WTC11 (cell line): Measurements from ENCODE around the gene ZFHX2. TPM values are rescaled to one million over a fixed set of nuclear protein-coding genes. Genes with fewer than 3 reads are reported as not detected.

Experiments
- ATAC-seq: fragments of 200-7000 bp; cut with Tn5 transposase; 2 replicates; pipeline ENCODE4 v1.10.0; 2021; ENCODE audit warnings: mild to moderate bottlenecking, moderate library complexity
- CTCF ChIA-PET: fragments of 300-600 bp; sonication (Branson Sonifier 250); formaldehyde crosslinking; loops from one replicate; lab custom pipeline; 2021; ENCODE audit warnings: antibody characterized with exemption; lab: Charles Lee
- POLR2A ChIA-PET: fragments of 350-600 bp; sonication (Branson Sonifier 250); formaldehyde crosslinking; loops from one replicate; lab custom pipeline; 2021; ENCODE audit warnings: antibody characterized with exemption; lab: Charles Lee
- DNase-seq: peaks from one replicate; pipeline ENCODE4 v3.0.0; 2021; ENCODE audit warnings: low spot score
- H3K27ac Mint-ChIP-seq: 2 replicates; pipeline ENCODE4 v1.8.0; 2021; ENCODE audit warnings: mixed read lengths
- H3K27me3 Mint-ChIP-seq: 2 replicates; pipeline ENCODE4 v1.8.0; 2021; ENCODE audit warnings: low read depth, mild to moderate bottlenecking, moderate library complexity, mixed read lengths
- H3K36me3 Mint-ChIP-seq: 2 replicates; pipeline ENCODE4 v1.8.0; 2021; ENCODE audit warnings: mixed read lengths
- H3K4me1 Mint-ChIP-seq: 2 replicates; pipeline ENCODE4 v1.8.0; 2022; ENCODE audit warnings: mixed read lengths
- H3K4me3 Mint-ChIP-seq: 2 replicates; pipeline ENCODE4 v1.8.0; 2021; ENCODE audit warnings: mild to moderate bottlenecking, moderate library complexity, mixed read lengths
- H3K9me3 Mint-ChIP-seq: 2 replicates; pipeline ENCODE4 v1.8.0; 2021; ENCODE audit warnings: mixed read lengths
- ARID4B ChIP-seq: sonication (generic); formaldehyde crosslinking; IDR thresholded peaks from 2 replicates; pipeline ENCODE4 v1.8.0; 2023; ENCODE audit warnings: missing genetic modification reagents, mild to moderate bottlenecking, borderline replicate concordance
- E2F5 ChIP-seq: sonication (generic); formaldehyde crosslinking; IDR thresholded peaks from 2 replicates; pipeline ENCODE4 v1.8.1; 2022; ENCODE audit warnings: mild to moderate bottlenecking, moderate library complexity, missing genetic modification reagents
- ETV6 ChIP-seq: sonication (generic); formaldehyde crosslinking; IDR thresholded peaks from 2 replicates; pipeline ENCODE4 v1.8.1; 2022; ENCODE audit warnings: mild to moderate bottlenecking, missing genetic modification reagents
- JAZF1 ChIP-seq: fragments of 250-450 bp; sonication (Bioruptor Pico); IDR thresholded peaks from 2 replicates; pipeline ENCODE4 v1.9.0; 2021; ENCODE audit warnings: moderate library complexity, mild to moderate bottlenecking, inconsistent platforms
- MAX ChIP-seq: sonication (generic); formaldehyde crosslinking; IDR thresholded peaks from 2 replicates; pipeline ENCODE4 v1.8.0; 2022; ENCODE audit warnings: mild to moderate bottlenecking, missing genetic modification reagents
- MLX ChIP-seq: sonication (generic); formaldehyde crosslinking; IDR thresholded peaks from 2 replicates; pipeline ENCODE4 v1.8.1; 2023; ENCODE audit warnings: mild to moderate bottlenecking, missing genetic modification reagents, moderate library complexity
- PREB ChIP-seq: sonication (generic); formaldehyde crosslinking; IDR thresholded peaks from 2 replicates; pipeline ENCODE4 v1.8.1; 2022; ENCODE audit warnings: mild to moderate bottlenecking, missing genetic modification reagents, moderate library complexity, borderline replicate concordance
- SMAD3 ChIP-seq: sonication (generic); formaldehyde crosslinking; IDR thresholded peaks from 2 replicates; pipeline ENCODE4 v1.8.0; 2022; ENCODE audit warnings: missing genetic modification reagents, mild to moderate bottlenecking, borderline replicate concordance
- TEAD4 ChIP-seq: sonication (generic); formaldehyde crosslinking; IDR thresholded peaks from 2 replicates; pipeline ENCODE4 v1.8.0; 2022; ENCODE audit warnings: mild to moderate bottlenecking, missing genetic modification reagents
- ZBTB43 ChIP-seq: sonication (generic); formaldehyde crosslinking; IDR thresholded peaks from 2 replicates; pipeline ENCODE4 v1.8.1; 2023; ENCODE audit warnings: mild to moderate bottlenecking, missing genetic modification reagents
- ZNF232 ChIP-seq: sonication (generic); formaldehyde crosslinking; IDR thresholded peaks from 2 replicates; pipeline ENCODE4 v1.8.0; 2022; ENCODE audit warnings: mild to moderate bottlenecking, missing genetic modification reagents
- ZNF281 ChIP-seq: sonication (generic); formaldehyde crosslinking; IDR thresholded peaks from 2 replicates; pipeline ENCODE4 v1.8.0; 2023; ENCODE audit warnings: mild to moderate bottlenecking, missing genetic modification reagents
- ZNF396 ChIP-seq: fragments of 250-450 bp; sonication (Bioruptor Pico); IDR thresholded peaks from 2 replicates; pipeline ENCODE4 v1.8.0; 2021; ENCODE audit warnings: mild to moderate bottlenecking, moderate library complexity, borderline replicate concordance
- total RNA-seq: library from RNA; stranded (reverse); gene quantifications from 3 replicates; pipeline ENCODE4 v1.2.3, GENCODE V29; 2021

ZFHX2 gene
- total RNA-seq, 1 experiment from 2014 or later: 16.4 TPM

- no peak for TF ChIP-seq PREB (CRISPR knock-in tag)
Observed at GRCh38 chr14:23483236-23483854, 68.2 kb downstream of the ZFHX2 start (continued).

GRCh38 chr14:23482823-23483148 lies 68.8 kb downstream of the ZFHX2 start:
- DNase-seq (no peak), ATAC-seq (peak; percentile 20)
- Mint-ChIP-seq H3K4me1 (peaks cover 66% of the 10 kb centered on the region), H3K9me3 (no peaks in the 10 kb centered on the region), H3K36me3 (peaks cover 4% of the 10 kb centered on the region), H3K27ac (peak overlapping the region; percentile 97), H3K27me3 (no peaks in the 10 kb centered on the region; the same call in 1 of the 2 replicates), H3K4me3 (peak overlapping the region; percentile 55)
- CTCF ChIA-PET: interaction anchor here (0.7 to 13.9 kb wide), 16 partner anchors 8 to 86 kb away, joined by 3 to 377 read pairs (median 9); partner anchors contain the start of gene THTPA
- TF ChIP-seq ETV6 (CRISPR knock-in tag) (peak; percentile 35; the same call in 1 of the 2 replicates), ZNF396 (CRISPR knock-in tag) (no peak)
- POLR2A ChIA-PET: interaction anchor here (1.2 to 6.0 kb wide), 7 partner anchors 40 to 81 kb away, joined by 3 to 73 read pairs (median 7); partner anchors contain the start of gene THTPA

- TF ChIP-seq ZNF232 (CRISPR knock-in tag): no peak
- no peak for TF ChIP-seq MLX
- TF ChIP-seq ARID4B (CRISPR knock-in tag): no peak
- 0 out of 2 replicates have a peak, but pooled peaks have one; percentile 18 for TF ChIP-seq MAX
- no peak for TF ChIP-seq TEAD4 (CRISPR knock-in tag)
- TF ChIP-seq JAZF1 (CRISPR knock-in tag): no peak
- no peak for TF ChIP-seq SMAD3 (CRISPR knock-in tag)
- TF ChIP-seq E2F5 (CRISPR knock-in tag): no peak
- no peak for TF ChIP-seq ZBTB43 (CRISPR knock-in tag)
- peak; percentile 60; the same call in 1 of the 2 replicates for TF ChIP-seq ZNF281 (CRISPR knock-in tag)
- DNase-seq (no peak), ATAC-seq (peak; percentile 26)
- Mint-ChIP-seq H3K36me3 (peaks cover 10% of the 10 kb centered on the region), H3K9me3 (no peaks in the 10 kb centered on the region), H3K4me1 (peaks cover 63% of the 10 kb centered on the region), H3K27me3 (no peaks in the 10 kb centered on the region), H3K4me3 (peak overlapping the region; percentile 55), H3K27ac (peak overlapping the region; percentile 97)
- ChIA-PET POLR2A (interaction anchor here (1.0 to 6.0 kb wide), 9 partner anchors 41 to 82 kb away, joined by 3 to 73 read pairs (median 5); partner anchors contain the start of gene THTPA), CTCF (interaction anchor here (0.6 to 13.9 kb wide), 26 partner anchors 9 to 612 kb away, joined by 3 to 377 read pairs (median 5); partner anchors contain the start of genes AP1G2, PCK2 and THTPA)
Observed at GRCh38 chr14:23481979-23482822, 69.4 kb downstream of the ZFHX2 start.
